ENCODE measurements around the gene SPRED3.
A peak's percentile ranks its signal among the peaks of the same experiment; 100 is the strongest.
"Not testable (repeated sequence)": the region's sequence is repeated elsewhere in the genome, so short reads cannot be mapped to it uniquely, and the experiment has no call there.

SPRED3 gene

GRCh38 chr19:38388349-38389100 lies at the start of gene SPRED3:
TSS of gene SPRED3 (plus strand) at chr19:38388697. CDS start at chr19:38390303, 1,606 bp downstream.
- DNase-seq (ENCODE audit: low spot score) = peak; percentile 48

GRCh38 chr19:38339011-38339410 lies 49.5 kb upstream of the SPRED3 start:
- DNase-seq (ENCODE audit: low spot score) = not testable (repeated sequence)

- DNase-seq (ENCODE audit: low spot score) = no peak
Observed at GRCh38 chr19:38340927-38341326, 47.6 kb upstream of the SPRED3 start.

GRCh38 chr19:38346837-38347236 lies 41.7 kb upstream of the SPRED3 start:
- DNase-seq (ENCODE audit: low spot score) = no peak

- no peak for DNase-seq (ENCODE audit: low spot score)
Observed at GRCh38 chr19:38350883-38351282, 37.6 kb upstream of the SPRED3 start.

GRCh38 chr19:38351865-38352395 lies 36.6 kb upstream of the SPRED3 start:
- DNase-seq (ENCODE audit: low spot score) = no peak

- DNase-seq (ENCODE audit: low spot score) = no peak
Observed at GRCh38 chr19:38352611-38353010, 35.9 kb upstream of the SPRED3 start.

GRCh38 chr19:38355728-38356725 lies 32.5 kb upstream of the SPRED3 start:
- no peak for DNase-seq (ENCODE audit: low spot score)

- DNase-seq (ENCODE audit: low spot score) = no peak
Observed at GRCh38 chr19:38358071-38358470, 30.4 kb upstream of the SPRED3 start.

GRCh38 chr19:38359242-38360021 lies 29.1 kb upstream of the SPRED3 start:
- DNase-seq (ENCODE audit: low spot score) = no peak

- no peak for DNase-seq (ENCODE audit: low spot score)
Observed at GRCh38 chr19:38360351-38360750, 28.1 kb upstream of the SPRED3 start.

GRCh38 chr19:38360839-38361631 lies 27.5 kb upstream of the SPRED3 start:
- DNase-seq (ENCODE audit: low spot score) = no peak

- peak; percentile 64 for DNase-seq (ENCODE audit: low spot score)
Observed at GRCh38 chr19:38361633-38362075, 26.8 kb upstream of the SPRED3 start.

- peak; percentile 41 for DNase-seq (ENCODE audit: low spot score)
Observed at GRCh38 chr19:38362076-38362945, 26.2 kb upstream of the SPRED3 start.

- not testable (repeated sequence) for DNase-seq (ENCODE audit: low spot score)
Observed at GRCh38 chr19:38362946-38363688, 25.4 kb upstream of the SPRED3 start.

- DNase-seq (ENCODE audit: low spot score) = no peak
Observed at GRCh38 chr19:38367041-38367440, 21.5 kb upstream of the SPRED3 start.

- DNase-seq (ENCODE audit: low spot score) = no peak
Observed at GRCh38 chr19:38369584-38369983, 18.9 kb upstream of the SPRED3 start.

- no peak for DNase-seq (ENCODE audit: low spot score)
Observed at GRCh38 chr19:38370299-38370698, 18.2 kb upstream of the SPRED3 start.

GRCh38 chr19:38371081-38371480 lies 17.4 kb upstream of the SPRED3 start:
- no peak for DNase-seq (ENCODE audit: low spot score)

All from COLO829 (cell line).